Activated CD8-positive, alpha-beta T cell treated with anti-CD3 and anti-CD28 coated beads for 36 hours (primary cell): ENCODE results near the gene MYO1D. TPM values are rescaled to one million over a fixed set of nuclear protein-coding genes. Genes with fewer than 3 reads are reported as not detected.

Source experiments
- ATAC-seq: fragments of 200-7000 bp; cut with Tn5 transposase; one replicate; pipeline ENCODE4 v1.10.0; 2021; ENCODE audit warnings: mild to moderate bottlenecking, moderate library complexity
- CTCF ChIA-PET: fragments of 350-600 bp; sonication (Branson Sonifier 250); formaldehyde crosslinking; loops from one replicate; lab custom pipeline; 2021; ENCODE audit warnings: antibody characterized with exemption; lab: Charles Lee
- POLR2A ChIA-PET: fragments of 350-600 bp; sonication (Branson Sonifier 250); formaldehyde crosslinking; loops from one replicate; lab custom pipeline; 2021; ENCODE audit warnings: antibody characterized with exemption; lab: Charles Lee
- DNase-seq: peaks from one replicate; pipeline ENCODE4 v3.0.0-alpha.2; 2020
- H3K27ac Mint-ChIP-seq: one replicate; pipeline ENCODE4 v1.8.0; 2021; ENCODE audit warnings: mild to moderate bottlenecking, mixed read lengths
- H3K27me3 Mint-ChIP-seq: one replicate; pipeline ENCODE4 v1.8.0; 2021; ENCODE audit warnings: mixed read lengths
- H3K36me3 Mint-ChIP-seq: one replicate; pipeline ENCODE4 v1.8.0; 2021; ENCODE audit warnings: low read depth, mixed read lengths
- H3K4me1 Mint-ChIP-seq: one replicate; pipeline ENCODE4 v1.8.0; 2021; ENCODE audit warnings: low read depth, mixed read lengths
- H3K4me3 Mint-ChIP-seq: one replicate; pipeline ENCODE4 v1.8.0; 2021; ENCODE audit warnings: mild to moderate bottlenecking, moderate library complexity, mixed read lengths
- H3K9me3 Mint-ChIP-seq: one replicate; pipeline ENCODE4 v1.8.0; 2021; ENCODE audit warnings: mixed read lengths
- intact Hi-C: fragments of 100-400 bp; cut with micrococcal nuclease; formaldehyde crosslinking; loops from one replicate; pipeline ENCODE4 v1.10.0; 2022
- total RNA-seq, 2 experiments: library from RNA; stranded (reverse); gene quantifications; one replicate each; pipeline ENCODE4 v1.2.3, GENCODE V29; 2021
- TF ChIP-seq, protein P1 (sequence below): fragments of 200-600 bp; IDR thresholded peaks from one replicate; pipeline ENCODE4 v1.8.0; 2022; ENCODE audit warnings: antibody characterized with exemption, mild to moderate bottlenecking

MYO1D gene
- total RNA-seq, 2 experiments from 2014 or later: 8.3 to 9.2 TPM

DNA sequence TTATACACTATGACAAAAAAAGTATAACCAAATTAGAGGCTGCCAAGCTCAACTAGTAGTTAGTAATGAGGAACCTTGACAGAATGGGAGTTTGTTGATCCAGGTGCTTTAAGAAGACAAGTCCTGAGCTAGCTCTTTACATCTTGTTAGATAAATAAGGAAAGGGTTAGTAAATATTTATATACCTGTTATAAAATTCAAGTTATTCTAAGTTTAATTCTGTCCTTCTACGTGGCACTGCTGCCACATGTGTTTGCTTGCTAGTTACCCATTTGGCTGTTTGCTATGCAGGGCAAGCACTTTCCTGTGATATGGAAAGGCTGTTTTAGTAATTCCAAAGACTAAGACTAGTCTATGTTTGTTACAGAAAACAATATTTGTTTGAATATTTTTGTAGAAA, 180.5 kb downstream of the MYO1D start:
- Mint-ChIP-seq H3K36me3 (no peaks in the 10 kb centered on the region), H3K4me1 (peaks cover 4% of the 10 kb centered on the region), H3K4me3 (no peak overlapping the region), H3K9me3 (no peaks in the 10 kb centered on the region), H3K27ac (no peak overlapping the region), H3K27me3 (no peaks in the 10 kb centered on the region)
- POLR2A ChIA-PET: no interaction called here
- intact Hi-C loops: no loop called here
- ATAC-seq (no peak), DNase-seq (no peak)
- TF ChIP-seq, protein P1, sequence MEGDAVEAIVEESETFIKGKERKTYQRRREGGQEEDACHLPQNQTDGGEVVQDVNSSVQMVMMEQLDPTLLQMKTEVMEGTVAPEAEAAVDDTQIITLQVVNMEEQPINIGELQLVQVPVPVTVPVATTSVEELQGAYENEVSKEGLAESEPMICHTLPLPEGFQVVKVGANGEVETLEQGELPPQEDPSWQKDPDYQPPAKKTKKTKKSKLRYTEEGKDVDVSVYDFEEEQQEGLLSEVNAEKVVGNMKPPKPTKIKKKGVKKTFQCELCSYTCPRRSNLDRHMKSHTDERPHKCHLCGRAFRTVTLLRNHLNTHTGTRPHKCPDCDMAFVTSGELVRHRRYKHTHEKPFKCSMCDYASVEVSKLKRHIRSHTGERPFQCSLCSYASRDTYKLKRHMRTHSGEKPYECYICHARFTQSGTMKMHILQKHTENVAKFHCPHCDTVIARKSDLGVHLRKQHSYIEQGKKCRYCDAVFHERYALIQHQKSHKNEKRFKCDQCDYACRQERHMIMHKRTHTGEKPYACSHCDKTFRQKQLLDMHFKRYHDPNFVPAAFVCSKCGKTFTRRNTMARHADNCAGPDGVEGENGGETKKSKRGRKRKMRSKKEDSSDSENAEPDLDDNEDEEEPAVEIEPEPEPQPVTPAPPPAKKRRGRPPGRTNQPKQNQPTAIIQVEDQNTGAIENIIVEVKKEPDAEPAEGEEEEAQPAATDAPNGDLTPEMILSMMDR: no peak
- CTCF ChIA-PET: interaction anchor here (1.3 to 1.5 kb wide), 2 partner anchors 37 to 234 kb away, joined by 3 to 6 read pairs; no protein-coding TSS in a partner anchor

DNA sequence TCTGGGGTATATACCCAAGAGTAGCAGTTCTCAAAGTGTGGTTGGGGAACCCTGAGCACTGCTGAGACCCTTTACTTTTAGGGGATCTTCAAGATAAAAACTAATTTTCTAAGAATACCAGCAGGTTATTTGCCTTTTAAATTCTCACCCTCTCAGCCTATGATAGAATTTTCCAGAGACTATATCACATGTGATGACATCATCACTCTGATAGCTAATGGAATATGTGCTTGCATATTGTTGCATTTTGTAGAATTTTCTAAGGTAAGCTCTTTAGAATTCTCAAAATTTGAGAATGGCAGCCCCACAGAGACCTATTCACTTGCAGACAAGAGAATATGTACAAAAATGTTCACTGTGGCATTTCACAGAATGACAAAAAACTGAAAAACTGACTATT, 181.1 kb downstream of the MYO1D start:
- intact Hi-C loops: no loop called here
- ChIA-PET POLR2A (no interaction called here), CTCF (interaction anchor here (1.3 to 1.5 kb wide), 2 partner anchors 37 to 234 kb away, joined by 3 to 6 read pairs; no protein-coding TSS in a partner anchor)
- Mint-ChIP-seq H3K27me3 (no peaks in the 10 kb centered on the region), H3K9me3 (no peaks in the 10 kb centered on the region), H3K4me3 (no peak overlapping the region), H3K27ac (no peak overlapping the region), H3K4me1 (peaks cover 4% of the 10 kb centered on the region), H3K36me3 (no peaks in the 10 kb centered on the region)
- DNase-seq (no peak), ATAC-seq (no peak)
- TF ChIP-seq, protein P1: no peak

DNA sequence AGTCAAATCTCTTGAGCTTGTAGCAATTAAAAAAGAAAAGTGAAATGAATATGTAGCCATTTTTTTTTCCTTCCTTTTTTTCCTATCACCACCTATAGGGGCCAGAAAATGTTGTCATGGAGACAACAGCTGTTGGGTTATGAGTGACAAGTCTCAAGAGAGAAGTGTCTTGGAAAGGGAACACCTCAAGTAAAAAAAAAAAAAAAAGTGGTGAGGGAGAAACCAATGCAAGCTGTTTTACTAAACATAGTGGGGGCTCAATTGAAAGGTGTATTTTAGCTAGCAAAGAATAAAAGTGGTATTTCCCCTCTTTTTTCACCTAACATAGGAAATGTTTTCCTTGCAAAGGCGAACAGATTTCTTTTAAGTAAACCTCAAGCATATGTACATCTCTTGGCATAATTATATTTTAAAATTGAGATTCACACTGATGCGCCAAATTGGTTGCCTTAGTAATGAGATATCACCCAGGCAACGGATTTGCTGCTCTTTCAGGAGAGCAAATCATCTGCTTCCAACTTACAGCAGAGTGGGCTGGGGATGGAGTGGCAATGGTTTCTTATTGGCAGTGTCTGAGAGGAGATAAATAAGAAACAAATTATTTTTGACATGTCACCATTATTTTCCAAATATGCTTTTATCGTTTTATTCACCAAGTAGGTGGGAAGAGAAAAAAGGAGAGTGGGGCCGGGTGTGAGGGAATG, 183.6 kb downstream of the MYO1D start:
- POLR2A ChIA-PET: no interaction called here
- no peaks in the 10 kb centered on the region for H3K36me3 Mint-ChIP-seq
- TF ChIP-seq, protein P1: no peak
- intact Hi-C loops: no loop called here
- H3K4me3 Mint-ChIP-seq: no peak overlapping the region
- CTCF ChIA-PET: interaction anchor here (0.9 to 2.5 kb wide), 5 partner anchors 34 to 231 kb away, joined by 3 to 5 read pairs (median 4); no protein-coding TSS in a partner anchor
- H3K27ac Mint-ChIP-seq: no peak overlapping the region
- no peak for DNase-seq
- no peaks in the 10 kb centered on the region for H3K27me3 Mint-ChIP-seq
- no peaks in the 10 kb centered on the region for H3K9me3 Mint-ChIP-seq
- peaks cover 4% of the 10 kb centered on the region for H3K4me1 Mint-ChIP-seq
- ATAC-seq: no peak

DNA sequence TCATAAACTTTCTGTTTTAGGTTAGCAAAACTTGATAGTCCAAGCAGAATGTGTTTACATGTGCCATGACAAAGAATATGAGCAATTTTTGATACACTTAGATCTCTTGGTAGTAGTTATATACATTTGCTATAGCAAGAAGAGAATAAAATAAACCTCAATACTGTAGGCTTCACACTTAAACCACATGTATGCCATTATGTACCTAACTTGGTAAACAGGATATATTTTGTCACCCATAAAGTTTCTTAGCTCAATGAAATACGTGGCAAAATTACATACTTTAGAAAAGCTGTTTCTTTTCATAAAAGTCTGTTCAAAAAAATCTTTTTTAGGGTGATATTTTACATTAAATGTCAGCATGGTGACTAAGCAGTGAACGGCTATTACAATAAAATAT, 184.7 kb downstream of the MYO1D start:
- ChIA-PET CTCF (interaction anchor here (0.9 to 2.5 kb wide), 3 partner anchors 33 to 230 kb away, joined by 3 to 5 read pairs (median 5); no protein-coding TSS in a partner anchor), POLR2A (no interaction called here)
- TF ChIP-seq, protein P1: no peak
- no peak overlapping the region for H3K4me3 Mint-ChIP-seq
- intact Hi-C loops: no loop called here
- no peak for DNase-seq
- no peaks in the 10 kb centered on the region for H3K36me3 Mint-ChIP-seq
- H3K27ac Mint-ChIP-seq: no peak overlapping the region
- H3K9me3 Mint-ChIP-seq: no peaks in the 10 kb centered on the region
- H3K27me3 Mint-ChIP-seq: no peaks in the 10 kb centered on the region
- ATAC-seq: no peak
- peaks cover 2% of the 10 kb centered on the region for H3K4me1 Mint-ChIP-seq

DNA sequence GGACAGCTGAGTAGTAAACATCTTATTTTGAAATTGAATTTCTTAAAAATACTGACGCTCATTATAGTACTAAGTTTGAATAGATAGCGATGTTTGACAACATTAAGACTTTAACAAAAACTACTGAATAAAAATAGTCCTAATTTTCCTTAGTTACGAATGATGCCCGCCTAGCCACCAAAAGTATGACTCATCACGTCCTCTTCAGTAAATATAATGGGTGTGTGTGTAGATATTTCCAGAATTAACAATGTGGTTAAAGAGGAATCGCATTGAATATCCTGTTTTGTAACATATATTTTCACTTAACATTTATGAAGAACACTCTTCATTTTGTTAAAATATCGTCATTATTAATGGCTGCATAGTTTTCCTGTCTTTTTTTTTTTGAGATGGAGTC, 187.6 kb downstream of the MYO1D start:
- TF ChIP-seq, protein P1: no peak
- intact Hi-C loops: no loop called here
- Mint-ChIP-seq H3K4me1 (peaks cover 2% of the 10 kb centered on the region), H3K9me3 (no peaks in the 10 kb centered on the region), H3K27ac (no peak overlapping the region), H3K36me3 (no peaks in the 10 kb centered on the region), H3K4me3 (no peak overlapping the region), H3K27me3 (peaks cover 1% of the 10 kb centered on the region)
- DNase-seq (no peak), ATAC-seq (no peak)
- ChIA-PET POLR2A (no interaction called here), CTCF (no interaction called here)
